22Rv1 (cell line): ENCODE data around the gene CHD2.

Experiments
- CTCF ChIP-seq: fragments of 450-650 bp; IDR thresholded peaks from 2 replicates; pipeline ENCODE4 v1.5.1; 2017; ENCODE audit warnings: mild to moderate bottlenecking
- ZFX ChIP-seq: fragments of 450-650 bp; IDR thresholded peaks from 2 replicates; pipeline ENCODE4 v1.6.1; 2017; ENCODE audit warnings: antibody characterized with exemption, borderline replicate concordance

- TF ChIP-seq CTCF (no peak), ZFX (no peak)
These were observed 35.9 kb upstream of the CHD2 start for GRCh38 chr15:92864127-92864814.
